ENCODE results near the gene SKIC8. TPM values are rescaled to one million over a fixed set of nuclear protein-coding genes. Genes with fewer than 3 reads are reported as not detected.

Gene SKIC8
- total and polyA plus RNA-seq, 2 donors from 2014 or later = 48.5 to 87.4 TPM

DNA sequence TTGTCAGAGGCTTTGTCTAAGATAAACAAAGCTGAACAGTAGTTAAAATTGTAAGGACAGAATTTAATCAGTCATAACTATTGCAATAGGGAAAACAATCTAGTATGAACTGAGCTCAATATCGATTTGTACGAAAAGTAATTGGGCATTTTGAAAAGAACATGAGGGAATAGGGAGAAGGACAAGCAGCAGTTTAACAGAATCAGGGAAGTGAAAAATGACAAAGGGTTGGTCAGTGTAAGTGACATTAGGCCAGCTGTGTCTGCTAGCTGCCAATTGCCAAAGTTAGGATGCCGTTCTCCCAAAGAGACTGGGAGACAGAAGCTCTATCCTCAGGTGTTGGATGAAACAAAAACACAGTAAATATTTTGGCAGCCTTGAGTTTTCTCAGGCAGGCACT is 38.3 kb downstream of the SKIC8 start:
- no peak overlapping the region for H3K9ac ChIP-seq (ENCODE audit: low read length in 3 of 3)
- no peak overlapping the region for H3K4me3 ChIP-seq (ENCODE audit: low read length in 3 of 3)
- H3K4me1 ChIP-seq (ENCODE audit: control insufficient read depth in 2 of 3, insufficient read depth in 2 of 3, low read depth in 1 of 3, low read length in 3 of 3) = peaks cover 0 to 10% (median 7%) of the 10 kb centered on the region in 3 donors
- no peak overlapping the region for H3K27ac ChIP-seq (ENCODE audit: low read depth in 2 of 2, low read length in 2 of 2)
- FAIRE-seq = no peak
- DNase-seq = no peak
- no peaks in the 10 kb centered on the region for H3K36me3 ChIP-seq (ENCODE audit: control insufficient read depth in 2 of 3, insufficient read depth in 3 of 3, low read length in 3 of 3)
- H3K9me3 ChIP-seq (ENCODE audit: control insufficient read depth in 2 of 3, insufficient read depth in 1 of 3, low read length in 3 of 3) = no peaks in the 10 kb centered on the region
- no peaks in the 10 kb centered on the region for H3K27me3 ChIP-seq (ENCODE audit: control insufficient read depth, insufficient read depth, low read length)
- TF ChIP-seq, protein P1, sequence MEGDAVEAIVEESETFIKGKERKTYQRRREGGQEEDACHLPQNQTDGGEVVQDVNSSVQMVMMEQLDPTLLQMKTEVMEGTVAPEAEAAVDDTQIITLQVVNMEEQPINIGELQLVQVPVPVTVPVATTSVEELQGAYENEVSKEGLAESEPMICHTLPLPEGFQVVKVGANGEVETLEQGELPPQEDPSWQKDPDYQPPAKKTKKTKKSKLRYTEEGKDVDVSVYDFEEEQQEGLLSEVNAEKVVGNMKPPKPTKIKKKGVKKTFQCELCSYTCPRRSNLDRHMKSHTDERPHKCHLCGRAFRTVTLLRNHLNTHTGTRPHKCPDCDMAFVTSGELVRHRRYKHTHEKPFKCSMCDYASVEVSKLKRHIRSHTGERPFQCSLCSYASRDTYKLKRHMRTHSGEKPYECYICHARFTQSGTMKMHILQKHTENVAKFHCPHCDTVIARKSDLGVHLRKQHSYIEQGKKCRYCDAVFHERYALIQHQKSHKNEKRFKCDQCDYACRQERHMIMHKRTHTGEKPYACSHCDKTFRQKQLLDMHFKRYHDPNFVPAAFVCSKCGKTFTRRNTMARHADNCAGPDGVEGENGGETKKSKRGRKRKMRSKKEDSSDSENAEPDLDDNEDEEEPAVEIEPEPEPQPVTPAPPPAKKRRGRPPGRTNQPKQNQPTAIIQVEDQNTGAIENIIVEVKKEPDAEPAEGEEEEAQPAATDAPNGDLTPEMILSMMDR (IDR thresholded peaks at IDR 0.05; ENCODE audit: borderline replicate concordance, extremely low read depth, insufficient read depth) = no peak
- intact Hi-C loops (cut with DNase I) = no loop called here

- H3K4me3 ChIP-seq (ENCODE audit: low read length in 3 of 3) = no peak overlapping the region
- intact Hi-C loops (cut with DNase I) = no loop called here
- DNase-seq (peak in 1 of 5 donors; percentile 26), FAIRE-seq (no peak)
- no peaks in the 10 kb centered on the region for H3K9me3 ChIP-seq (ENCODE audit: control insufficient read depth in 2 of 3, insufficient read depth in 1 of 3, low read length in 3 of 3)
- H3K4me1 ChIP-seq (ENCODE audit: control insufficient read depth in 2 of 3, insufficient read depth in 2 of 3, low read depth in 1 of 3, low read length in 3 of 3) = peaks cover 0 to 5% (median 4%) of the 10 kb centered on the region in 3 donors
- H3K9ac ChIP-seq (ENCODE audit: low read length in 3 of 3) = no peak overlapping the region
- no peak overlapping the region for H3K27ac ChIP-seq (ENCODE audit: low read depth in 2 of 2, low read length in 2 of 2)
- TF ChIP-seq, protein P1 (IDR thresholded peaks at IDR 0.05; ENCODE audit: borderline replicate concordance, extremely low read depth, insufficient read depth) = no peak
- H3K36me3 ChIP-seq (ENCODE audit: control insufficient read depth in 2 of 3, insufficient read depth in 3 of 3, low read length in 3 of 3) = no peaks in the 10 kb centered on the region
- no peaks in the 10 kb centered on the region for H3K27me3 ChIP-seq (ENCODE audit: control insufficient read depth, insufficient read depth, low read length)
Observed at GRCh38 chr15:78260489-78260888, 38.9 kb downstream of the SKIC8 start.

DNA sequence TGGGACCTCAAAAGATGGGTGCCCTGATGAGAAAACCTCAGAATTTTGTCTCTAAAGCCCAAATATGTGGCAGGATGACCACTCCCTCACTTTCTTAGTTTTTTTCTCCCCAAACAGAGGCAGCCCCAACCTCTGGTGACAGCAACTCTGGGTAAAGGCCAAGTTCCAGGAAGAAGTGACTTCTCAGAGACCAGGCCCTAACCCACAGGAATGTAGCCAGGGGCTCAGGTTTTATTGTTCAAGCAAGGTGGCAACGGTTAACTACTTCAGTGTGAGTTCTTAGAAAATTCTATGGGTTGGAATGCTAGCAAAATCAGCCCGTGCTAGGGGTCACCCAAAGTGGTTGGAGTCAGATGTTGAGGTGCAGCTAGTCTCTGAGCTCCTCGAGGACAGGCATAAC is 40.2 kb downstream of the SKIC8 start:
- Histone ChIP-seq H3K9ac (ENCODE audit: low read length in 3 of 3) (no peak overlapping the region), H3K27me3 (ENCODE audit: control insufficient read depth, insufficient read depth, low read length) (no peaks in the 10 kb centered on the region), H3K36me3 (ENCODE audit: control insufficient read depth in 2 of 3, insufficient read depth in 3 of 3, low read length in 3 of 3) (no peaks in the 10 kb centered on the region), H3K27ac (ENCODE audit: low read depth in 2 of 2, low read length in 2 of 2) (no peak overlapping the region), H3K4me1 (ENCODE audit: control insufficient read depth in 2 of 3, insufficient read depth in 2 of 3, low read depth in 1 of 3, low read length in 3 of 3) (no peaks in the 10 kb centered on the region), H3K9me3 (ENCODE audit: control insufficient read depth in 2 of 3, insufficient read depth in 1 of 3, low read length in 3 of 3) (no peaks in the 10 kb centered on the region), H3K4me3 (ENCODE audit: low read length in 3 of 3) (no peak overlapping the region)
- TF ChIP-seq, protein P1 (IDR thresholded peaks at IDR 0.05; ENCODE audit: borderline replicate concordance, extremely low read depth, insufficient read depth) = no peak
- FAIRE-seq (no peak), DNase-seq (peak in 2 of 5 donors; percentile 14 to 24)
- intact Hi-C loops (cut with DNase I) = no loop called here

- FAIRE-seq (no peak), DNase-seq (no peak)
- Histone ChIP-seq H3K27me3 (ENCODE audit: control insufficient read depth, insufficient read depth, low read length) (no peaks in the 10 kb centered on the region), H3K9me3 (ENCODE audit: control insufficient read depth in 2 of 3, insufficient read depth in 1 of 3, low read length in 3 of 3) (no peaks in the 10 kb centered on the region), H3K9ac (ENCODE audit: low read length in 3 of 3) (no peak overlapping the region), H3K4me1 (ENCODE audit: control insufficient read depth in 2 of 3, insufficient read depth in 2 of 3, low read depth in 1 of 3, low read length in 3 of 3) (no peaks in the 10 kb centered on the region), H3K27ac (ENCODE audit: low read depth in 2 of 2, low read length in 2 of 2) (no peak overlapping the region), H3K4me3 (ENCODE audit: low read length in 3 of 3) (no peak overlapping the region), H3K36me3 (ENCODE audit: control insufficient read depth in 2 of 3, insufficient read depth in 3 of 3, low read length in 3 of 3) (no peaks in the 10 kb centered on the region)
- intact Hi-C loops (cut with DNase I) = no loop called here
- TF ChIP-seq, protein P1 (IDR thresholded peaks at IDR 0.05; ENCODE audit: borderline replicate concordance, extremely low read depth, insufficient read depth) = no peak
Observed at GRCh38 chr15:78257681-78258080, 41.7 kb downstream of the SKIC8 start.
